DMS114 treated with DMSO at 0.1 percent for 48 hours (cell line): Measurements from ENCODE around the gene NUDT8.
A peak's percentile ranks its signal among the peaks of the same experiment; 100 is the strongest.
"Not testable (repeated sequence)": the region's sequence is repeated elsewhere in the genome, so short reads cannot be mapped to it uniquely, and the experiment has no call there.

Experiments
- DNase-seq: peaks from one replicate; lab custom pipeline; 2025; ENCODE audit not compliant: unreplicated experiment; lab: John Stamatoyannopoulos, UW

The NUDT8 gene

GRCh38 chr11:67594480-67594879, 35.3 kb downstream of the NUDT8 start:
- DNase-seq: no peak

- no peak for DNase-seq
Observed at GRCh38 chr11:67593565-67593905, 36.2 kb downstream of the NUDT8 start.

- no peak for DNase-seq
Observed at GRCh38 chr11:67592880-67593564, 36.7 kb downstream of the NUDT8 start.

- DNase-seq: not testable (repeated sequence)
Observed at GRCh38 chr11:67588899-67589415, 40.8 kb downstream of the NUDT8 start.

GRCh38 chr11:67588136-67588503, 41.6 kb downstream of the NUDT8 start:
- no peak for DNase-seq

GRCh38 chr11:67586568-67587250, 43.0 kb downstream of the NUDT8 start:
- no peak for DNase-seq

- no peak for DNase-seq
Observed at GRCh38 chr11:67585911-67586310, 43.8 kb downstream of the NUDT8 start.

- no peak for DNase-seq
Observed at GRCh38 chr11:67584881-67585873, 44.6 kb downstream of the NUDT8 start.

- no peak for DNase-seq
Observed at GRCh38 chr11:67584205-67584880, 45.4 kb downstream of the NUDT8 start.

- peak; percentile 97 for DNase-seq
Observed at GRCh38 chr11:67583247-67584204, 46.2 kb downstream of the NUDT8 start, which contains the start of gene GSTP1. Gene GSTP1, plus strand, starts transcription at chr11:67583812. Its CDS starts 32 bp downstream, at chr11:67583844.

- no peak for DNase-seq
Observed at GRCh38 chr11:67582011-67582410, 47.7 kb downstream of the NUDT8 start.

GRCh38 chr11:67581469-67581868, 48.3 kb downstream of the NUDT8 start:
- no peak for DNase-seq

GRCh38 chr11:67577951-67578350, 51.8 kb downstream of the NUDT8 start:
- DNase-seq: no peak
